Hematopoietic multipotent progenitor cell treated with erythropoietin and hydrocortisone succinate and interleukin-3 and kit ligand, for 15 days (in vitro differentiated cells): Measurements from ENCODE around the gene ACHE.

Experiments
- DNase-seq: peaks from one replicate; pipeline ENCODE4 v3.0.0-alpha.2; 2015; ENCODE audit warnings: low spot score

ACHE gene

DNA sequence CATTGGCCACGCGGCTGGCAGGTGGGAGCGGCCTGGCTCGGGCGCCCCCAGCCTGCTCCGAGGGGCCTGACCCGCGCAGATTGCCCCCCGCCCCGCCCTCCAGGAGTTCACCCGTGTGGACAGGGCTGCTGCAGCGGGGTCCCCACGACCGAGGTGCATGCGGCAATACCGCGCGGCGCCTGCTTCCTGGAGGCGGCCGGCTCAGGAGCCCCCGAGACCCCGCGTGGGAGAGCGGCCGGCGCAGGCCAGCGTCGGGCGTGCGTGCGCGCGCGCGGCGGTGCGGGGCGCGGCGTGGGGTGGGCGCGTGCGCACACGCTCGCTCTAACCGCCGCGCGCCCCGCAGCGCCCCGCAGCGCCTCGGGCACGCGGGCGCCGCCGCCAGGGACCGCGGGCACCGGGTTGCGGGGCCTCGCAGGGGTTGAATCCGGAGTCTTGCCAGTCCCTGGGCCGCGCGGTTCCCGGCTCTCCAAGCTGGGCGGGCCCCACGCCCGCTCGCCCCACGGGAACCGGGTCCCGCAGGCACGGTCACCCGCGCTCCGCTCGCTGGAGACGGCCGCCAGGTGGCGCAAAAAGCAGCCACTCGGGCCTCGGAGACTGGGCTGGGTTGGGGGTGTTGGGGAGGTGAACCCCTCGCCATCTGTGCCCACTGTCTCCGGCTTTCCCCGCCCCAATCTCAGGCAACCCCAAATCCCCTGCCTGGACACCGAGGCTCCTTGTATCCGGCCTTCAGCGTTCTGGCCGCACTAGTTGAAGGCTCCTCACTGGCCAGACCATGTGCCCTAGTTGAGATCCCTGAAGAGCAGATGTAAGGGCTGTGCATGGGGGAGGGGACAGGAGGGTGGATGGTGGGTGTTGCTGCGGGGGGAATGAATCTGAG, 1.3 kb upstream of the ACHE start:
- DNase-seq = peak; percentile 69

- peak; percentile 73 for DNase-seq
Measured at GRCh38 chr7:100895956-100896731, 456 bp upstream of the ACHE start.

- peak; percentile 74 for DNase-seq
Measured at GRCh38 chr7:100894860-100895700, 608 bp downstream of the ACHE start.

- DNase-seq = peak; percentile 93
Measured at GRCh38 chr7:100893910-100894721, 1.6 kb downstream of the ACHE start.

DNA sequence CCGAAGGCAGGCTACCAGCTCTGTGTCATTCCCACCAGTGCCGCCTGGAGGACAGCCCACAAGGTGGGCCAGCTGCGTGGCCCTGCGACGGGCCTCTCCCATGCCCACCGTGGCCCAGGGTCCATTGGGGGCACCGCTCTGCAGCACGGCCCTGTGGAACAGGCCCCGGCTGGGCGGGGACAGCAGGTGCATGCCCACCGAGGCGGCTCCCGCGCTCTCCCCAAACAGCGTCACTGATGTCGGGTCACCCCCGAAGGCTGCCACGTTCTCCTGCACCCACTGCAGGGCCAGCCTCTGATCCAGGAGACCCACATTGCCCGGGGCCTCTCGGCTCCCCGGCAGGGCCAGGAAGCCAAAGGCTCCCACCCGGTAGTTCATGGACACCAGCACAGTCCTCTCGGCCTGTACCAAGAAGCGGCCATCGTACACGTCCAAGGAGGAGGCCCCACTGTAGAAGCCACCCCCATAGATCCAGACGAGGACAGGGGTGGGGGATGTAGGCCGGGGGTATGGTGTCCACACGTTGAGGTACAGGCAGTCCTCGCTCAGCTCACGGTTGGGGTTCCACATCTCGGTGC, 2.3 kb downstream of the ACHE start:
- DNase-seq = no peak

- DNase-seq = no peak
Measured at GRCh38 chr7:100892364-100893317, 3.0 kb downstream of the ACHE start.

- DNase-seq = no peak
Measured at GRCh38 chr7:100891568-100892247, 4.0 kb downstream of the ACHE start.

- DNase-seq = no peak
Measured at GRCh38 chr7:100890653-100891567, 4.8 kb downstream of the ACHE start.

- DNase-seq = no peak
Measured at GRCh38 chr7:100888988-100889750, 6.5 kb downstream of the ACHE start, which contains the start of gene UFSP1. UFSP1 (minus strand) TSS chr7:100889715; CDS start chr7:100889271, 444 bp downstream.

DNA sequence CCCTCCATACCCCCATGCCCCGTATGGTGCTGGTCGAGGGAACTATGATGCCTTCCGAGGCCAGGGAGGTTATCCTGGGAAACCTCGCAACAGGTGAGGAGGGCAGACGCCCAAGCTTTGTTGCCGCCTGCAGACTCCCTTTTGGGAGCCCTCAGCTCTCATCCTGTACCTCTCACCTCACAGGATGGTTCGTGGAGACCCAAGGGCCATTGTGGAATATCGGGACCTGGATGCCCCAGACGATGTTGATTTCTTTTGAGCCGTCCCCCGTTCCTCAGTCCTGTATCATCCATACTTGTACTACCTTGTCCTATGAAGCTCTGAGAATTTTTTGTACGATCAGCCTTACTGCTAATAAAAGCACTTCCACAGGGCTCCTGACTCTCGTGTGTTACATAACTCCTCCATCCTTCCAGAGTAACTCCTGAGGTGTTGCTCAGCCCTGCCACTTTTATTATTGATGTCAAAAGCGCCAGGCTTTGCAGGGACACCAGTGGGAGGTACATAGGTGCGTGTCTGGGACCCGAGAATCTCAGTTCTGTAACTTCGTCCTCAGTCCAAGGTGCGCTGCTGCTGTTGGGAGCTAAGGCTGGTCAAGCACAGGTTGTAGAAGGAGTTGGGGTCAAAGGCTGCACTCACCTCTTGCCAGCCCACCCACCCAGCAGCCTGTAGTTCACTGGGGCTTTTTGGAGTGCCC, 7.2 kb downstream of the ACHE start:
- no peak for DNase-seq

DNA sequence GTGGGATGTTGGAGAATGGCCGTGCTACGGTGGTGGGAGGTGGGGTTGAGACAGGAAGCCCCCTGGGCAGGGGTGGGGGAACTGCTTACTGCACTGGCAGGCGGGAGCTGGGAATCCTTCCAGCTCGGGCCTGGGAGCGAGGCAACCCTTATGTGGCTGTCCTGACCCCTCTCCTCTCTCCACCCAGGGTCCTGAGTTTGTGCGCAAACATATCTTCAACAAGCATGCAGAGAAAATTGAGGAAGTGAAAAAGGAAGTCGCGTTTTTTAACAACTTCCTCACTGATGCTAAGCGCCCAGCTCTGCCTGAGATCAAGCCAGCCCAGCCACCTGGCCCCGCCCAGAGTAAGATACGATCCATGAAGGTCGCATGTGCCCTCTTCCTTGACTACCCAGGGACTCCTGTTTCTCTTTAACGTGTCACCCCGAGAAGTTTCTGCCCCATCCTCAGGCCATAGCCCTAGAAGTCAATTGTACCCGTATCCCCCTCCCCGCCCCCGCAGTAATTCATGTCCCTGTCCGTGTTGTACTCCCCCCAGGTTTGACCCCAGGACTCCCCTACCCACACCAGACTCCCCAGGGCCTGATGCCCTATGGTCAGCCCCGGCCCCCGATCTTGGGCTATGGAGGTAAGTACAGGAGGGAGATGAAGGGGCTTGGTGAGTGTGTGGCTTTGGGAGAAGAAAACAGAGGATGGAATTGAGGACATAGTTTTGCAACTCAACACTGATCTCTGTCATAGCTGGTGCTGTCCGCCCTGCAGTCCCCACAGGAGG, 8.0 kb downstream of the ACHE start:
- DNase-seq = peak; percentile 46

DNA sequence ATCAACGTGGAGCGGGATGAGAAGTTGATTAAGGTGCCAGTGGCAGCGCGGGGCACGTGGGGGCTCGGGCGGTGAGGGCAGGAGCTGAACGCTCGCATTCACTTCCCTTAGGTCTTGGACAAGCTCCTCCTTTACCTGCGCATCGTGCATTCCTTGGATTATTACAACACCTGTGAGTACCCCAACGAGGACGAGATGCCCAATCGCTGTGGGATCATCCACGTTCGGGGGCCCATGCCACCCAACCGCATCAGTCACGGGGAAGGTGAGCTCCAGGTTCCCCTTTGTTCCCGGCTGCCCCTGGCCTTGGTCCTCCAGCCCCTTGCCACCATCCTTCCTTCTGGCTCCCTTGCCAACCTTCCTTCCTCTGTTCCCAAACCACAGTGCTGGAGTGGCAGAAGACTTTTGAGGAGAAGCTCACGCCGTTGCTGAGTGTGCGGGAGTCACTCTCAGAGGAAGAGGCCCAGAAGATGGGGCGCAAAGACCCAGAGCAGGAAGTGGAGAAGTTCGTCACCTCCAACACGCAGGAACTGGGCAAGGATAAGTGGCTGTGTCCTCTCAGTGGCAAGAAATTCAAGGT, 8.7 kb downstream of the ACHE start:
- no peak for DNase-seq

GRCh38 chr7:100886142-100886935, 9.3 kb downstream of the ACHE start:
- no peak for DNase-seq

DNA sequence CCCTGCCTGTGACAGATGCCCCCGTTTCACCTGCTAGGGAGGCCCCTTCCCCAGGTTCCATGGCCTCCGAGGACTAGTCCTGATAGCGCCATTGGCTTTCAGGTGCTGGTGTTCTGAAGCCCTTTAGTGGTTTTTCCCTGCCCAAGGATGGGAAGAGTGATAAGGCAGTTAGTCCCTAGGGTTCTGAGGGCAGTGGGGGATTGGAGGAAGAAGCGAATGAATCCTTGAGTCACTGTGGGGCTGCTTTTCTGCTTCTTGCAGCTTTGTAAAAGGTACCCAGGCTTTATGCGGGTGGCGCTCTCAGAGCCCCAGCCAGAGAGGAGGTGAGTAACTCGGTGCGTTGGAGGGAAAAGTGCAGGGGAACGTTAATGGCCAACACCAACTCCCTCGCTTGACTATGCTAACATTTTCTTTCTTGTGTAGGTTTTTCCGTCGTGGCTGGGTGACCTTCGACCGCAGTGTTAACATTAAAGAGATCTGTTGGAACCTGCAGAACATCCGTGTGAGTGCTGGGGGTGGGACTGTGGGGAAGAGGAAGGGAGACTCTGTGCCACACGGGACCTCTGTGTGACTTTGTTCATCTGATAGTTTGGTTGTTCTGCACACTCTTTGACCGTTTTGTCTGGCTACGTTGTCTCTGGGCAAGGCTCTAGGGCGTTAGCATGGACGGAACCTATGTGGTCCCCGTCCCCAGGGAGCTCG, 10.1 kb downstream of the ACHE start:
- no peak for DNase-seq
